ENCODE data around the gene TSPEAR.

- TF ChIP-seq POLR2A (IDR thresholded peaks at IDR 0.05; ENCODE audit: low read depth) (no peak), CTCF (IDR thresholded peaks at IDR 0.05) (no peak)
These were observed 204.8 kb downstream of the TSPEAR start for GRCh38 chr21:44506279-44507255.
